GM12891 (cell line): ENCODE results near the gene MICU1.

Experiments
- POLR2A ChIP-seq: IDR thresholded peaks from 2 replicates; pipeline ENCODE4 v1.6.1; 2011; ENCODE audit warnings: low read depth, low read length, control low read depth
- TAF1 ChIP-seq: IDR thresholded peaks from 2 replicates; pipeline ENCODE4 v1.6.1; 2011; ENCODE audit warnings: low read depth, low read length, control low read depth

DNA sequence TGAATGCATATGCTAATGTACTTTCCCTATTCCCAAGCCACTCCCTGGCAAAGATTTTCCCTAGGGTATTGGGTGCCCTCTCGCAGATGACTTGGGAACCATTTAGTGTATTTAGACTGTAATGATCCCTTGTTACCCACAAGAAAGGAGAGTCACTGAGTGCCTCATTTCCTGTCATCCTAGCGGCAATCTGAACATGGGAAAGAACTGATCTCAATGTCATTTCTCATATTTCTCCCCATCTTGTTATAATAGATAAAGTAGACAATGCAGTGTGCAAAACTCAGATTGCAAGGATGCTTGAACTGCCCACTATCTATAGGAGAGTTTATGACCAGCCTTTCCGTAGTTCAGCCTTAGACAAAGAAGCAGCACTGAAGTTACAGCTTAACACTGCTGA is 123.3 kb downstream of the MICU1 start:
- TF ChIP-seq POLR2A: no peak
- TF ChIP-seq TAF1: no peak
